Measurements from ENCODE around the gene SEPTIN8.

SEPTIN8 gene

DNA sequence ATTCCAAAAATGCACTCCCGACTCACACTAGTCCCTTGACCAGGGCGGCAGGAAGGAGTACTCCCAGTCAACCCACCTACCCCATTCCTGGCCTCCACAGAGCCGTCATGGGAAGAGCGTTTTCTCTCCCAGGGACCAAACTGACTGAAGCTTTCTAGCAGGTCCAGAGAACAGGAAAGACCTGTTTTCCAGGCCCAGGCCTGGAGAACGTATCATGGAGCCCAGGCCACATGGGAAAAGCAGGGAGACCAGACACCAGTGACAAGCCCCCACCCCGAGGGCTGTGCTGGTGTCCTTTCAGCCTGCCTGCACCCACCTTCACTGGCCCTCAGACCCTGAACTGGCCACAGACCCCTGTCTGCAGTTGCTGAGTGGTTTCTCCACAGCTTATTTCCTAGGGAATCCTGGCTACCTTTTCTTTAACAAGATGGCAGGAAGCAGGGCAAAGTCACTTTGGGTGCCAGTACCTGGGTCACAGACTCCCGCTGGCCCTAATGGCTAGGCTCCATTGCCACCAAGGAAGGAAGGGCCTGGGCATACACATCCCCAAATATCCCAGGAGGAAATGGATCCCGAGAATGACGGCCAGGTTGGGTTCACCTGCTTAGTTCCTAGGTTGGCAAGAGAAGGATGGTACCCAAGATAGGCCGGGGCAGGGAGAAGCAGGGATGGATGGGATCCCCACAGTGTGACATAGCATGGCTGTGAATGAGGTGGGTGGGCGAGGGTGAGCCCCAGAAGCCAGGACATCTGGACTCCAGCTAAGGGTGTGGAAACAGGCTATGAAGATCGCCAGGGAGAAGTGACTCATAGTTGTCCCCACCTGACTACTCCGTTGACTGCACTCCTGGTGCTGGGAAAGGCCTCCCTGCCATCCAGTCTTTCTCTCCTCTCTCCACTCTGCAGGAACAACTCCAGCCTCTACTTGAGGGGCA, 17.7 kb downstream of the SEPTIN8 start:
- ATAC-seq (ENCODE audit: low read depth) (no peak), DNase-seq (ENCODE audit: low spot score) (peak; percentile 43)
- Histone ChIP-seq H3K9me3 (ENCODE audit: severe bottlenecking) (no peaks in the 10 kb centered on the region), H3K27me3 (ENCODE audit: insufficient read depth, poor library complexity, severe bottlenecking) (no peaks in the 10 kb centered on the region), H3K4me1 (ENCODE audit: insufficient read depth, poor library complexity, severe bottlenecking) (no peaks in the 10 kb centered on the region), H3K4me3 (ENCODE audit: severe bottlenecking) (no peak overlapping the region), H3K36me3 (ENCODE audit: low read depth) (peaks cover 60% of the 10 kb centered on the region), H3K27ac (ENCODE audit: poor library complexity, severe bottlenecking) (no peak overlapping the region)
- TF ChIP-seq, protein P1, sequence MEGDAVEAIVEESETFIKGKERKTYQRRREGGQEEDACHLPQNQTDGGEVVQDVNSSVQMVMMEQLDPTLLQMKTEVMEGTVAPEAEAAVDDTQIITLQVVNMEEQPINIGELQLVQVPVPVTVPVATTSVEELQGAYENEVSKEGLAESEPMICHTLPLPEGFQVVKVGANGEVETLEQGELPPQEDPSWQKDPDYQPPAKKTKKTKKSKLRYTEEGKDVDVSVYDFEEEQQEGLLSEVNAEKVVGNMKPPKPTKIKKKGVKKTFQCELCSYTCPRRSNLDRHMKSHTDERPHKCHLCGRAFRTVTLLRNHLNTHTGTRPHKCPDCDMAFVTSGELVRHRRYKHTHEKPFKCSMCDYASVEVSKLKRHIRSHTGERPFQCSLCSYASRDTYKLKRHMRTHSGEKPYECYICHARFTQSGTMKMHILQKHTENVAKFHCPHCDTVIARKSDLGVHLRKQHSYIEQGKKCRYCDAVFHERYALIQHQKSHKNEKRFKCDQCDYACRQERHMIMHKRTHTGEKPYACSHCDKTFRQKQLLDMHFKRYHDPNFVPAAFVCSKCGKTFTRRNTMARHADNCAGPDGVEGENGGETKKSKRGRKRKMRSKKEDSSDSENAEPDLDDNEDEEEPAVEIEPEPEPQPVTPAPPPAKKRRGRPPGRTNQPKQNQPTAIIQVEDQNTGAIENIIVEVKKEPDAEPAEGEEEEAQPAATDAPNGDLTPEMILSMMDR (IDR thresholded peaks at IDR 0.05; ENCODE audit: poor library complexity, severe bottlenecking), result no peak

DNA sequence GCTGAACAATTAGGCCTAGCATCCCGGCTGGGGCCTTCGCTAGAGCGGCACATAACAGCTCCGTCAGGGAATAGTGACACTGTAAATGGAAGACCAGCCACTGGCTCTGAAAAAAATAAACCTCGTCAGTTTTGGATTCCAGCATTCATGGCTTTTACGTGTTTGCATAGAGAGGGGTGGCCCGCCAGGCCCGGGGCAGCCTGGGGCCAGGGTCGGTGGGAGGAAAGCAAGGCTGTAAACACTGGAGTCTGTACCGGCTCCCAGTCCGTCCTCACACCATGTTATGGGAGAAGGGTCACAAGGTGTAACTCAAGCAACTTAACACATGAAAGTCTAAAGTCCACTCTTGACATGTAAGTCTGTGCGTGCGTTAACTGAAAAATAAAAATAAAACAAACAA, 18.6 kb downstream of the SEPTIN8 start:
- no peaks in the 10 kb centered on the region for H3K4me1 ChIP-seq (ENCODE audit: insufficient read depth, poor library complexity, severe bottlenecking)
- H3K9me3 ChIP-seq (ENCODE audit: severe bottlenecking), result no peaks in the 10 kb centered on the region
- TF ChIP-seq, protein P1 (IDR thresholded peaks at IDR 0.05; ENCODE audit: poor library complexity, severe bottlenecking), result no peak
- H3K27me3 ChIP-seq (ENCODE audit: insufficient read depth, poor library complexity, severe bottlenecking), result no peaks in the 10 kb centered on the region
- DNase-seq (ENCODE audit: low spot score) (no peak), ATAC-seq (ENCODE audit: low read depth) (no peak)
- H3K36me3 ChIP-seq (ENCODE audit: low read depth), result peaks cover 51% of the 10 kb centered on the region
- H3K27ac ChIP-seq (ENCODE audit: poor library complexity, severe bottlenecking), result no peak overlapping the region
- no peak overlapping the region for H3K4me3 ChIP-seq (ENCODE audit: severe bottlenecking)

DNA sequence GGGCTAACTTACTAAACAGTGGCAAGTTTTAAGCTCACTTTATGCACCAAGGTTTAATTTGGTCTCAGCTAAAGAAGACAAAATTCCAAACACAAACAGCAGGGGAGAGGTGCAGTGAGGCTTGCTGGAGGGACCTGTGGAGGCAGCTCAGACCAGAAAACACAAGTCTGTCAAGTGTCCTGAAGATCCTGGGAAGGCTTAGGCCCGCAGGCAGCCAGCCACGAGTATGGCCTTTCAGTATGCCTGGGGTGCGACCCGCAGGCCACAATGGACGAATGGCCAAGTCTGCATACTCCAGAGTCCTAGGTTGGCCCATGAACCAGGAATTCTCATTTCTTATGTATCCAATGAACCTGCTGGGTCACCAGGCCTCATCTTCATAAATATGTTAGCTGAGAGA, 20.5 kb downstream of the SEPTIN8 start:
- Histone ChIP-seq H3K36me3 (ENCODE audit: low read depth) (peaks cover 32% of the 10 kb centered on the region), H3K4me1 (ENCODE audit: insufficient read depth, poor library complexity, severe bottlenecking) (no peaks in the 10 kb centered on the region), H3K27ac (ENCODE audit: poor library complexity, severe bottlenecking) (no peak overlapping the region), H3K27me3 (ENCODE audit: insufficient read depth, poor library complexity, severe bottlenecking) (no peaks in the 10 kb centered on the region), H3K9me3 (ENCODE audit: severe bottlenecking) (no peaks in the 10 kb centered on the region), H3K4me3 (ENCODE audit: severe bottlenecking) (no peak overlapping the region)
- no peak for DNase-seq (ENCODE audit: low spot score)
- TF ChIP-seq, protein P1 (IDR thresholded peaks at IDR 0.05; ENCODE audit: poor library complexity, severe bottlenecking), result no peak
- no peak for ATAC-seq (ENCODE audit: low read depth)

DNA sequence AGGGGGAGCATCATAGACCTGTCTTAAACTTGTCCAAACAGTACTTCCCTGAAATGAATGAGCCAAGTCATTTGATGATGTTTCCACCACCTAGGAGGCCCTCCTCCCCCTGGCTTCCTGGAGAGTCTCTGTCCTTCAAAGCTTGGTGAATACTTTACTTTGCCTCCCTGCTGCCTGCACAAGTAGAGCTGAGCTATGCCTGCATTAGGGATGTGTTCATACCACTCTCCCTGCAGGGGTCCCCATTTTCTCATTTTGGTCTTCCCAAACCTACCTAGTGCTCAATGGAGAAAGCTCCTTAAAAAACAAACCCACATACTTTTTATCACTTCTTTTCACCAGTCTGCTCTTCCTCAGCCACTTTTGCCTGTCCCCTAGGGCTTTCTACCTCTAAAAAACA, 22.1 kb downstream of the SEPTIN8 start:
- TF ChIP-seq, protein P1 (IDR thresholded peaks at IDR 0.05; ENCODE audit: poor library complexity, severe bottlenecking), result peak; percentile 28
- ATAC-seq (ENCODE audit: low read depth), result peak; percentile 49

DNA sequence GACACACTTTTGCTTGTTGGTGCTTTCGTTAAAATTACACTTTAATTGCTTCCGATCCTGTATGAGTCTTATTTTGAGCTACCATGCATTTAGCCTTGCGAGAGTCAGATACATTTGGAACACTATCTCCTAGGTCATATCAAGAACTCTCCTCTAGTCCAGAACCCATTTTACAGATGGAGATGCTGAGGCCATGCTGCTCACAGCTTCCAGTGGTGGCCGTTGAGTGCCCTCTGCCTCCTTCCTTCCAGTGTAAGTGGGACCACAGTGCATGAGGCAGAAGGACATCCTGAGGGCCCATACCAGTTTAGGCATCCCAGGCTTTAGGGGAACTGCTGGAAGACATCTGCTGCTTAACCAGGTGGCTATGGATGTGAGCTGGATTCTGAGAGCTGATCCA, 22.9 kb downstream of the SEPTIN8 start:
- DNase-seq (ENCODE audit: low spot score) (no peak), ATAC-seq (ENCODE audit: low read depth) (no peak)
- TF ChIP-seq, protein P1 (IDR thresholded peaks at IDR 0.05; ENCODE audit: poor library complexity, severe bottlenecking), result no peak
- Histone ChIP-seq H3K36me3 (ENCODE audit: low read depth) (peaks cover 17% of the 10 kb centered on the region), H3K9me3 (ENCODE audit: severe bottlenecking) (no peaks in the 10 kb centered on the region), H3K27me3 (ENCODE audit: insufficient read depth, poor library complexity, severe bottlenecking) (no peaks in the 10 kb centered on the region), H3K4me3 (ENCODE audit: severe bottlenecking) (no peak overlapping the region), H3K27ac (ENCODE audit: poor library complexity, severe bottlenecking) (no peak overlapping the region), H3K4me1 (ENCODE audit: insufficient read depth, poor library complexity, severe bottlenecking) (no peaks in the 10 kb centered on the region)

More for the DNA sequence above, 22.1 kb downstream of the SEPTIN8 start:
- no peak for DNase-seq (ENCODE audit: low spot score)
- Histone ChIP-seq H3K27ac (ENCODE audit: poor library complexity, severe bottlenecking) (no peak overlapping the region), H3K4me1 (ENCODE audit: insufficient read depth, poor library complexity, severe bottlenecking) (no peaks in the 10 kb centered on the region), H3K36me3 (ENCODE audit: low read depth) (peaks cover 22% of the 10 kb centered on the region), H3K9me3 (ENCODE audit: severe bottlenecking) (no peaks in the 10 kb centered on the region), H3K27me3 (ENCODE audit: insufficient read depth, poor library complexity, severe bottlenecking) (no peaks in the 10 kb centered on the region), H3K4me3 (ENCODE audit: severe bottlenecking) (no peak overlapping the region)
